SK-N-MC (cell line): ENCODE results near the gene MERTK.

ENCODE experiments used
- EZH2 ChIP-seq: fragments of 200-600 bp; sonication (generic); IDR thresholded peaks from one replicate; pipeline ENCODE4 v1.6.1; 2017; ENCODE audit warnings: antibody characterized with exemption
- FOXP2 ChIP-seq: optimal IDR thresholded peaks from 2 replicates; pipeline ENCODE3; 2011; ENCODE audit warnings: mild to moderate bottlenecking, moderate library complexity; ENCODE audit not compliant: insufficient read depth; ENCODE audit errors: extremely low read length, control extremely low read depth
- POLR2AphosphoS5 ChIP-seq: IDR thresholded peaks from 2 replicates; pipeline ENCODE4 v1.6.1; 2012; ENCODE audit warnings: mild to moderate bottlenecking, low read depth, low read length, borderline replicate concordance

- TF ChIP-seq POLR2AphosphoS5 (no peak), EZH2 (no peak), FOXP2 (no peak)
Observed at GRCh38 chr2:111999809-112000208, 101.4 kb downstream of the MERTK start.
